HFFc6 (cell line): ENCODE measurements around the gene R3HDML. TPM values are rescaled to one million over a fixed set of nuclear protein-coding genes. Genes with fewer than 3 reads are reported as not detected.

ENCODE experiments used
- DNase-seq: peaks from one replicate; pipeline ENCODE4 v3.0.0-alpha.2; 2018
- H3K27ac Mint-ChIP-seq: 2 replicates; pipeline ENCODE4 v1.8.0; 2020; ENCODE audit warnings: mild to moderate bottlenecking, mixed read lengths
- H3K27me3 Mint-ChIP-seq: 2 replicates; pipeline ENCODE4 v1.8.0; 2021; ENCODE audit warnings: mild to moderate bottlenecking, moderate library complexity, mixed read lengths; ENCODE audit not compliant: insufficient read depth
- H3K36me3 Mint-ChIP-seq: 2 replicates; pipeline ENCODE4 v1.8.0; 2021; ENCODE audit warnings: low read depth, mixed read lengths
- H3K4me1 Mint-ChIP-seq: 2 replicates; pipeline ENCODE4 v1.8.0; 2020; ENCODE audit warnings: low read depth, mixed read lengths
- H3K4me3 Mint-ChIP-seq: 2 replicates; pipeline ENCODE4 v1.8.0; 2020; ENCODE audit warnings: mild to moderate bottlenecking, moderate library complexity, mixed read lengths
- H3K9me3 Mint-ChIP-seq: 2 replicates; pipeline ENCODE4 v1.8.0; 2020; ENCODE audit warnings: mild to moderate bottlenecking, mixed read lengths
- CTCF ChIP-seq: fragments of 200-600 bp; sonication (generic); IDR thresholded peaks from 2 replicates; pipeline ENCODE4 v1.5.0; 2021; ENCODE audit warnings: antibody characterized with exemption, mild to moderate bottlenecking
- long read RNA-seq: library from polyadenylated mRNA; unstranded; transcript quantifications from one replicate; pipeline ENCODE4 v2.0.0, GENCODE V29; 2019
- total RNA-seq, 6 experiments: library from RNA; stranded (reverse); fragmentation: NEBNext Ultra II Directional; extraction: Animal tissue kit (Norgen Biotek cat#: 25700); gene quantifications; 2 replicates in 1 of 6; 3 replicates in 5 of 6; pipeline ENCODE4 v1.2.3, GENCODE V29; 2021

Gene R3HDML
- not detected for total RNA-seq
- long read RNA-seq: 0 reads

GRCh38 chr20:44336725-44337380 lies at the start of gene R3HDML:
Gene R3HDML (plus strand): TSS chr20:44337043. CDS start chr20:44337158, 115 bp downstream.
- H3K4me1 Mint-ChIP-seq: no peaks in the 10 kb centered on the region
- TF ChIP-seq CTCF: no peak
- no peaks in the 10 kb centered on the region for H3K9me3 Mint-ChIP-seq
- H3K4me3 Mint-ChIP-seq: no peak within 1 kb of the TSS
- H3K36me3 Mint-ChIP-seq: no peaks in the 10 kb centered on the region
- H3K27me3 Mint-ChIP-seq: peaks cover 50% of the 10 kb centered on the region
- H3K27ac Mint-ChIP-seq: no peak within 1 kb of the TSS
- no peak for DNase-seq

GRCh38 chr20:44287272-44288097 lies 49.4 kb upstream of the R3HDML start:
- H3K9me3 Mint-ChIP-seq: no peaks in the 10 kb centered on the region
- no peak for TF ChIP-seq CTCF
- H3K27ac Mint-ChIP-seq: no peak overlapping the region
- no peaks in the 10 kb centered on the region for H3K36me3 Mint-ChIP-seq
- no peaks in the 10 kb centered on the region; the same call in 1 of the 2 replicates for H3K4me1 Mint-ChIP-seq
- DNase-seq: no peak
- H3K4me3 Mint-ChIP-seq: no peak overlapping the region
- peaks cover 5% of the 10 kb centered on the region for H3K27me3 Mint-ChIP-seq

- H3K36me3 Mint-ChIP-seq: no peaks in the 10 kb centered on the region
- H3K27me3 Mint-ChIP-seq: peaks cover 3% of the 10 kb centered on the region
- TF ChIP-seq CTCF: no peak
Observed at GRCh38 chr20:44288252-44288651, 48.6 kb upstream of the R3HDML start.

GRCh38 chr20:44291754-44292153 lies 45.1 kb upstream of the R3HDML start:
- Mint-ChIP-seq H3K27ac (no peak overlapping the region), H3K4me3 (no peak overlapping the region), H3K9me3 (no peaks in the 10 kb centered on the region), H3K4me1 (no peaks in the 10 kb centered on the region), H3K27me3 (peaks cover 3% of the 10 kb centered on the region), H3K36me3 (no peaks in the 10 kb centered on the region)
- DNase-seq: no peak
- TF ChIP-seq CTCF: no peak

More at GRCh38 chr20:44288252-44288651, 48.6 kb upstream of the R3HDML start:
- no peaks in the 10 kb centered on the region; the same call in 1 of the 2 replicates for H3K4me1 Mint-ChIP-seq
- H3K4me3 Mint-ChIP-seq: no peak overlapping the region
- no peak for DNase-seq
- no peaks in the 10 kb centered on the region for H3K9me3 Mint-ChIP-seq
- no peak overlapping the region for H3K27ac Mint-ChIP-seq

GRCh38 chr20:44296011-44296410 lies 40.8 kb upstream of the R3HDML start:
- Mint-ChIP-seq H3K36me3 (no peaks in the 10 kb centered on the region), H3K9me3 (no peaks in the 10 kb centered on the region), H3K27me3 (peaks cover 3% of the 10 kb centered on the region; the same call in 1 of the 2 replicates), H3K4me3 (no peak overlapping the region), H3K4me1 (no peaks in the 10 kb centered on the region), H3K27ac (no peak overlapping the region)
- no peak for TF ChIP-seq CTCF
- DNase-seq: no peak
